ENCODE measurements around the gene TLR1.
A peak's percentile ranks its signal among the peaks of the same experiment; 100 is the strongest.

Gene TLR1

GRCh38 chr4:38764277-38764676, 40.3 kb downstream of the TLR1 start:
- Histone ChIP-seq H3K23ac (ENCODE audit: low read length) (no peak overlapping the region), H3K9ac (ENCODE audit: low read length) (no peak overlapping the region), H3K79me2 (ENCODE audit: control insufficient read depth, insufficient read depth, low read length) (no peaks in the 10 kb centered on the region), H2AK5ac (ENCODE audit: low read length) (no peak overlapping the region), H3K4me1 (ENCODE audit: control insufficient read depth, low read depth, low read length) (no peaks in the 10 kb centered on the region), H3K36me3 (ENCODE audit: control insufficient read depth, insufficient read depth, low read length) (no peaks in the 10 kb centered on the region), H3K4me3 (ENCODE audit: low read length) (no peak overlapping the region), H4K5ac (ENCODE audit: low read length) (no peak overlapping the region), H2BK120ac (ENCODE audit: low read depth, low read length) (no peak overlapping the region), H2BK5ac (ENCODE audit: low read length) (no peak overlapping the region), H2BK15ac (replicated peaks; ENCODE audit: low read depth) (no peak overlapping the region), H3K18ac (ENCODE audit: low read length) (no peak overlapping the region), H3K79me1 (ENCODE audit: low read length) (no peaks in the 10 kb centered on the region), H3K4me2 (ENCODE audit: low read length) (no peak overlapping the region), H4K8ac (ENCODE audit: low read depth, low read length) (no peak overlapping the region), H3K4ac (ENCODE audit: low read depth, low read length) (no peak overlapping the region), H3K27me3 (ENCODE audit: insufficient read depth, low read length, poor library complexity) (no peaks in the 10 kb centered on the region), H3K56ac (ENCODE audit: low read length) (no peak overlapping the region), H3K27ac (ENCODE audit: low read depth, low read length) (no peak overlapping the region)
- WGBS (ENCODE audit: extremely low coverage, insufficient coverage, low lambda C conversion rate): no CpG with 5 or more reads among the region's 3 CpGs
- no peak for DNase-seq

GRCh38 chr4:38762560-38762959, 42.0 kb downstream of the TLR1 start:
- Histone ChIP-seq H2BK5ac (ENCODE audit: low read length) (no peak overlapping the region), H3K23ac (ENCODE audit: low read length) (no peak overlapping the region), H2BK120ac (ENCODE audit: low read depth, low read length) (no peak overlapping the region), H2AK5ac (ENCODE audit: low read length) (no peak overlapping the region), H4K5ac (ENCODE audit: low read length) (no peak overlapping the region), H2BK15ac (replicated peaks; ENCODE audit: low read depth) (no peak overlapping the region), H3K79me1 (ENCODE audit: low read length) (no peaks in the 10 kb centered on the region), H3K56ac (ENCODE audit: low read length) (no peak overlapping the region), H3K4me2 (ENCODE audit: low read length) (no peak overlapping the region), H3K9ac (ENCODE audit: low read length) (no peak overlapping the region), H3K27me3 (ENCODE audit: insufficient read depth, low read length, poor library complexity) (no peaks in the 10 kb centered on the region), H3K36me3 (ENCODE audit: control insufficient read depth, insufficient read depth, low read length) (no peaks in the 10 kb centered on the region), H3K27ac (ENCODE audit: low read depth, low read length) (no peak overlapping the region), H3K4me1 (ENCODE audit: control insufficient read depth, low read depth, low read length) (no peaks in the 10 kb centered on the region), H3K4ac (ENCODE audit: low read depth, low read length) (no peak overlapping the region), H3K79me2 (ENCODE audit: control insufficient read depth, insufficient read depth, low read length) (no peaks in the 10 kb centered on the region), H4K8ac (ENCODE audit: low read depth, low read length) (no peak overlapping the region), H3K18ac (ENCODE audit: low read length) (no peak overlapping the region), H3K4me3 (ENCODE audit: low read length) (no peak overlapping the region)
- WGBS (ENCODE audit: extremely low coverage, insufficient coverage, low lambda C conversion rate): no CpG with 5 or more reads among the region's 14 CpGs
- no peak for DNase-seq

GRCh38 chr4:38759790-38760122, 44.8 kb downstream of the TLR1 start:
- Histone ChIP-seq H3K18ac (ENCODE audit: low read length) (no peak overlapping the region), H2BK120ac (ENCODE audit: low read depth, low read length) (no peak overlapping the region), H3K79me1 (ENCODE audit: low read length) (no peaks in the 10 kb centered on the region), H3K4me2 (ENCODE audit: low read length) (no peak overlapping the region), H4K5ac (ENCODE audit: low read length) (no peak overlapping the region), H3K4ac (ENCODE audit: low read depth, low read length) (no peak overlapping the region), H2BK5ac (ENCODE audit: low read length) (no peak overlapping the region), H4K8ac (ENCODE audit: low read depth, low read length) (no peak overlapping the region), H3K23ac (ENCODE audit: low read length) (no peak overlapping the region), H3K36me3 (ENCODE audit: control insufficient read depth, insufficient read depth, low read length) (no peaks in the 10 kb centered on the region), H3K4me1 (ENCODE audit: control insufficient read depth, low read depth, low read length) (no peaks in the 10 kb centered on the region), H3K27me3 (ENCODE audit: insufficient read depth, low read length, poor library complexity) (no peaks in the 10 kb centered on the region), H2BK15ac (replicated peaks; ENCODE audit: low read depth) (no peak overlapping the region), H2AK5ac (ENCODE audit: low read length) (no peak overlapping the region), H3K27ac (ENCODE audit: low read depth, low read length) (no peak overlapping the region), H3K4me3 (ENCODE audit: low read length) (no peak overlapping the region), H3K56ac (ENCODE audit: low read length) (no peak overlapping the region), H3K79me2 (ENCODE audit: control insufficient read depth, insufficient read depth, low read length) (no peaks in the 10 kb centered on the region), H3K9ac (ENCODE audit: low read length) (no peak overlapping the region)
- no peak for DNase-seq
- WGBS (ENCODE audit: extremely low coverage, insufficient coverage, low lambda C conversion rate): no CpG with 5 or more reads among the region's 1 CpG

- no peak overlapping the region for H3K9ac ChIP-seq (ENCODE audit: low read length)
- no peaks in the 10 kb centered on the region for H3K79me1 ChIP-seq (ENCODE audit: low read length)
- H3K36me3 ChIP-seq (ENCODE audit: control insufficient read depth, insufficient read depth, low read length): no peaks in the 10 kb centered on the region
- no peak overlapping the region for H3K4ac ChIP-seq (ENCODE audit: low read depth, low read length)
- no CpG with 5 or more reads among the region's 8 CpGs for WGBS (ENCODE audit: extremely low coverage, insufficient coverage, low lambda C conversion rate)
- no peak overlapping the region for H4K5ac ChIP-seq (ENCODE audit: low read length)
- H3K27ac ChIP-seq (ENCODE audit: low read depth, low read length): no peak overlapping the region
- no peak overlapping the region for H2BK120ac ChIP-seq (ENCODE audit: low read depth, low read length)
- H2AK5ac ChIP-seq (ENCODE audit: low read length): no peak overlapping the region
- no peak overlapping the region for H4K8ac ChIP-seq (ENCODE audit: low read depth, low read length)
- H3K79me2 ChIP-seq (ENCODE audit: control insufficient read depth, insufficient read depth, low read length): no peaks in the 10 kb centered on the region
- H3K4me3 ChIP-seq (ENCODE audit: low read length): no peak overlapping the region
- H3K4me2 ChIP-seq (ENCODE audit: low read length): no peak overlapping the region
- H3K18ac ChIP-seq (ENCODE audit: low read length): no peak overlapping the region
- no peaks in the 10 kb centered on the region for H3K27me3 ChIP-seq (ENCODE audit: insufficient read depth, low read length, poor library complexity)
- DNase-seq: peak; percentile 68
- no peak overlapping the region for H3K23ac ChIP-seq (ENCODE audit: low read length)
- H3K4me1 ChIP-seq (ENCODE audit: control insufficient read depth, low read depth, low read length): no peaks in the 10 kb centered on the region
- no peak overlapping the region for H2BK5ac ChIP-seq (ENCODE audit: low read length)
- H3K56ac ChIP-seq (ENCODE audit: low read length): peak overlapping the region; percentile 44
- H2BK15ac ChIP-seq (replicated peaks; ENCODE audit: low read depth): no peak overlapping the region
These were observed 45.3 kb downstream of the TLR1 start for GRCh38 chr4:38759113-38759789.

GRCh38 chr4:38757945-38758600, 46.5 kb downstream of the TLR1 start:
- Histone ChIP-seq H3K4me1 (ENCODE audit: control insufficient read depth, low read depth, low read length) (no peaks in the 10 kb centered on the region), H3K18ac (ENCODE audit: low read length) (no peak overlapping the region), H2AK5ac (ENCODE audit: low read length) (no peak overlapping the region), H3K23ac (ENCODE audit: low read length) (no peak overlapping the region), H2BK15ac (replicated peaks; ENCODE audit: low read depth) (no peak overlapping the region), H3K9ac (ENCODE audit: low read length) (no peak overlapping the region), H3K4ac (ENCODE audit: low read depth, low read length) (no peak overlapping the region), H3K4me3 (ENCODE audit: low read length) (no peak overlapping the region), H3K36me3 (ENCODE audit: control insufficient read depth, insufficient read depth, low read length) (no peaks in the 10 kb centered on the region), H3K27ac (ENCODE audit: low read depth, low read length) (no peak overlapping the region), H3K56ac (ENCODE audit: low read length) (no peak overlapping the region), H2BK5ac (ENCODE audit: low read length) (no peak overlapping the region), H4K5ac (ENCODE audit: low read length) (no peak overlapping the region), H4K8ac (ENCODE audit: low read depth, low read length) (no peak overlapping the region), H2BK120ac (ENCODE audit: low read depth, low read length) (no peak overlapping the region), H3K4me2 (ENCODE audit: low read length) (no peak overlapping the region), H3K79me2 (ENCODE audit: control insufficient read depth, insufficient read depth, low read length) (no peaks in the 10 kb centered on the region), H3K27me3 (ENCODE audit: insufficient read depth, low read length, poor library complexity) (no peaks in the 10 kb centered on the region), H3K79me1 (ENCODE audit: low read length) (no peaks in the 10 kb centered on the region)
- DNase-seq: peak; percentile 66
- WGBS (ENCODE audit: extremely low coverage, insufficient coverage, low lambda C conversion rate): no CpG with 5 or more reads among the region's 6 CpGs

Measured in mesendoderm (in vitro differentiated cells).